Gastrocnemius medialis (tissue), 4 donors: ENCODE measurements around the gene IL17D. TPM values are rescaled to one million over a fixed set of nuclear protein-coding genes. Genes with fewer than 3 reads are reported as not detected.

Experiments
- ATAC-seq, 2 donors: fragments of 150-250 bp; one replicate each; pipeline ENCODE4 v1.9.1; 2016
- DNase-seq, 2 donors: peaks; one replicate each; pipeline ENCODE4 v3.0.0-alpha.2; 2019
- H3K27ac ChIP-seq, 4 donors: fragments of 200-600 bp; sonication (generic); 1 replicate in 1 of 4; 2 replicates in 3 of 4; pipeline ENCODE4 v1.5.1; 2016 to 2018; ENCODE audit warnings: mild to moderate bottlenecking in 2 of 4, moderate library complexity in 1 of 4
- H3K27me3 ChIP-seq, 3 donors: fragments of 200-600 bp; sonication (generic) in 2 of 3; 1 replicate in 1 of 3; 2 replicates in 2 of 3; pipeline versions ENCODE4 v1.5.1 to v1.6.0; 2016 to 2019; ENCODE audit warnings: mild to moderate bottlenecking in 1 of 3, moderate library complexity in 1 of 3
- H3K36me3 ChIP-seq, 2 donors: fragments of 200-600 bp; sonication (generic) in 1 of 2; one replicate each; pipeline ENCODE4 v1.5.1; 2017 to 2018
- H3K4me1 ChIP-seq, 2 donors: fragments of 200-600 bp; sonication (generic) in 1 of 2; one replicate each; pipeline ENCODE4 v1.5.1; 2016 to 2017; ENCODE audit warnings: mild to moderate bottlenecking in 2 of 2
- H3K4me3 ChIP-seq, 4 donors: fragments of 200-600 bp; sonication (generic) in 3 of 4; 1 replicate in 1 of 4; 2 replicates in 3 of 4; pipeline ENCODE4 v1.5.1; 2016 to 2019; ENCODE audit warnings: mild to moderate bottlenecking in 2 of 4
- H3K9me3 ChIP-seq, 3 donors: fragments of 200-600 bp; sonication (generic) in 2 of 3; 1 replicate in 1 of 3; 2 replicates in 2 of 3; pipeline ENCODE4 v1.5.1; 2016 to 2019
- POLR2A ChIP-seq, 2 donors: fragments of 450-650 bp; IDR thresholded peaks; one replicate each; pipeline ENCODE4 v1.6.1; 2017; ENCODE audit warnings: antibody characterized with exemption in 2 of 2, mild to moderate bottlenecking in 2 of 2, moderate library complexity in 2 of 2
- in situ Hi-C, 4 donors: fragments of 200-750 bp; cut with MboI; loops; one replicate each; pipeline versions ENCODE4 v1.15.0 to v1.8.0; 2017; ENCODE audit warnings: low sequenced_read_pairs in 4 of 4
- intact Hi-C: fragments of 100-400 bp; cut with DNase I; formaldehyde crosslinking; loops from one replicate; pipeline ENCODE4 v1.15.1; 2023; ENCODE audit warnings: low total_unique reads
- total RNA-seq, 4 donors: library from RNA; depleted of rRNA; stranded (reverse); fragments of >200 nt; gene quantifications; one replicate each; pipeline versions ENCODE4 v1.1.0 to v1.2.3, GENCODE V29; 2016
- TF ChIP-seq, protein P1 (sequence below), 5 experiments: fragments of 450-650 bp in 3 of 5; fragments of 200-600 bp in 2 of 5; sonication (generic) in 2 of 5; IDR thresholded peaks in 4 of 5; conservative IDR thresholded peaks in 1 of 5; 1 replicate in 4 of 5; 2 replicates in 1 of 5; pipeline ENCODE4 v1.5.1; 2016 to 2019; ENCODE audit warnings: antibody characterized with exemption in 5 of 5, mild to moderate bottlenecking in 3 of 5, moderate library complexity in 3 of 5

The IL17D gene
- total RNA-seq, 4 donors from 2014 or later = 2.2 to 14.2 (median 3.0) TPM

DNA sequence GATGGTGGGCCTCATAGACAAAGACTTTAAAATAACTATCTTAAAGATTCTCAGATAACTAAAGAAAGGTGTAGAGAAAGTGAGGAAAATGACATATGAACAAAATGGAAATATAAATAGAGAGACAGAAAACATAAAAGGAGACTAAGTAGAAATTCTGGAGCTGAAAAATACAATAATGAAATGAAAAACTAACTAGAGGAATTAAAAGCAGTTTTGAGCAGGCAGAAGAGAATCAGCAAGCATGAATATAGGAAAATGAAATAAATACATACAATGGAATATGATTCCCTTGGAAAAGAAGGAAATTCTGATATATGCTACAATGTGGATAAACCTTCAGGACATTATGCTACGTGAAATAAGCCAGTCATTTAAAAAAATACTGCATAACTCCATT lies 66.3 kb downstream of the IL17D start:
- Histone ChIP-seq H3K27me3 (no peaks in the 10 kb centered on the region), H3K4me1 (peaks cover 10 to 11% of the 10 kb centered on the region in 2 donors), H3K27ac (no peak overlapping the region), H3K9me3 (no peaks in the 10 kb centered on the region), H3K4me3 (no peak overlapping the region), H3K36me3 (peaks cover 0 to 18% of the 10 kb centered on the region in 2 donors)
- no peak for ATAC-seq
- no peak for DNase-seq
- in situ Hi-C loops = no loop called here
- intact Hi-C loops = loop anchor here (5.0 kb wide), 2 partner anchors 42 to 203 kb away; partner anchors contain the start of gene IFT88
- TF ChIP-seq, protein P1, sequence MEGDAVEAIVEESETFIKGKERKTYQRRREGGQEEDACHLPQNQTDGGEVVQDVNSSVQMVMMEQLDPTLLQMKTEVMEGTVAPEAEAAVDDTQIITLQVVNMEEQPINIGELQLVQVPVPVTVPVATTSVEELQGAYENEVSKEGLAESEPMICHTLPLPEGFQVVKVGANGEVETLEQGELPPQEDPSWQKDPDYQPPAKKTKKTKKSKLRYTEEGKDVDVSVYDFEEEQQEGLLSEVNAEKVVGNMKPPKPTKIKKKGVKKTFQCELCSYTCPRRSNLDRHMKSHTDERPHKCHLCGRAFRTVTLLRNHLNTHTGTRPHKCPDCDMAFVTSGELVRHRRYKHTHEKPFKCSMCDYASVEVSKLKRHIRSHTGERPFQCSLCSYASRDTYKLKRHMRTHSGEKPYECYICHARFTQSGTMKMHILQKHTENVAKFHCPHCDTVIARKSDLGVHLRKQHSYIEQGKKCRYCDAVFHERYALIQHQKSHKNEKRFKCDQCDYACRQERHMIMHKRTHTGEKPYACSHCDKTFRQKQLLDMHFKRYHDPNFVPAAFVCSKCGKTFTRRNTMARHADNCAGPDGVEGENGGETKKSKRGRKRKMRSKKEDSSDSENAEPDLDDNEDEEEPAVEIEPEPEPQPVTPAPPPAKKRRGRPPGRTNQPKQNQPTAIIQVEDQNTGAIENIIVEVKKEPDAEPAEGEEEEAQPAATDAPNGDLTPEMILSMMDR (IDR thresholded peaks at IDR 0.05 in 4 of 5, conservative IDR thresholded peaks at IDR 0.05 in 1 of 5) = no peak
- no peak for TF ChIP-seq POLR2A (IDR thresholded peaks at IDR 0.05)

Other genes with a start within 250 kb of the IL17D start
- gene CRYL1, start 177.8 kb upstream of the IL17D start, total RNA-seq = 10 to 100 TPM; 11.0 to 17.4 (median 15.7) TPM
- 1 to 10 TPM; 3.5 to 9.4 (median 4.5) TPM for gene IFT88, start 136.5 kb upstream of the IL17D start, total RNA-seq
- gene EEF1AKMT1, start 70.3 kb downstream of the IL17D start, total RNA-seq = 1 to 10 TPM; 5.9 to 8.5 (median 8.0) TPM
- 10 to 100 TPM; 10.0 to 18.7 (median 14.7) TPM for gene XPO4, start 199.0 kb downstream of the IL17D start, total RNA-seq